Measurements from ENCODE around the gene BYSL.
"Not testable (repeated sequence)": the region's sequence is repeated elsewhere in the genome, so short reads cannot be mapped to it uniquely, and the experiment has no call there.

DNA sequence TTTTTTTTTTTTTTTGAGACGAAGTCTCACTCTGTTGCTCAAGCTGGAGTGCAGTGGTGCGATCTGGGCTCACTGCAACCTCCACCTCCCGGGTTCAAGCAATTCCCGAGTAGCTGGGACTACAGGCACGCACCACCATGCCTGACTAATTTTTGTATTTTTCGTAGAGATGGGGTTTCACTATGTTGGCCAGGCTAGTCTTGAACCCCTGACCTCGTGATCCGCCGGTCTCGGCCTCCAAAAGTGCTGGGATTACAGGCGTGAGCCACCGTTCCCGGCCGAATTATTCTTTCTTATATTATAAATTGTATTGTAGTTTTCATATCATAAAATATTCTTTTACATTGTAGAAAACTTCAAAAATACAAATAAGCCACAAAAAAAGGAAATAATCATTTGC, 21.6 kb downstream of the BYSL start:
- TF ChIP-seq SP1 (IDR thresholded peaks at IDR 0.05); BHLHE40 (IDR thresholded peaks at IDR 0.05; ENCODE audit: borderline replicate concordance); FOXA1 (IDR thresholded peaks at IDR 0.05); FOXK2 (IDR thresholded peaks at IDR 0.05); ARNT (IDR thresholded peaks at IDR 0.05): not testable (repeated sequence)
- TF ChIP-seq, protein P1, sequence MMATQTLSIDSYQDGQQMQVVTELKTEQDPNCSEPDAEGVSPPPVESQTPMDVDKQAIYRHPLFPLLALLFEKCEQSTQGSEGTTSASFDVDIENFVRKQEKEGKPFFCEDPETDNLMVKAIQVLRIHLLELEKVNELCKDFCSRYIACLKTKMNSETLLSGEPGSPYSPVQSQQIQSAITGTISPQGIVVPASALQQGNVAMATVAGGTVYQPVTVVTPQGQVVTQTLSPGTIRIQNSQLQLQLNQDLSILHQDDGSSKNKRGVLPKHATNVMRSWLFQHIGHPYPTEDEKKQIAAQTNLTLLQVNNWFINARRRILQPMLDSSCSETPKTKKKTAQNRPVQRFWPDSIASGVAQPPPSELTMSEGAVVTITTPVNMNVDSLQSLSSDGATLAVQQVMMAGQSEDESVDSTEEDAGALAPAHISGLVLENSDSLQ (IDR thresholded peaks at IDR 0.05) = not testable (repeated sequence)
